HG02970 (cell line): ENCODE data around the gene PRKD1.

Source experiments
- ATAC-seq: cut with Tn5 transposase; IDR thresholded peaks from one replicate; pipeline ENCODE4 v1.9.1; 2021; ENCODE audit warnings: mild to moderate bottlenecking, moderate library complexity, moderate number of reproducible peaks; ENCODE audit not compliant: unreplicated experiment, low FRiP score

Gene PRKD1

DNA sequence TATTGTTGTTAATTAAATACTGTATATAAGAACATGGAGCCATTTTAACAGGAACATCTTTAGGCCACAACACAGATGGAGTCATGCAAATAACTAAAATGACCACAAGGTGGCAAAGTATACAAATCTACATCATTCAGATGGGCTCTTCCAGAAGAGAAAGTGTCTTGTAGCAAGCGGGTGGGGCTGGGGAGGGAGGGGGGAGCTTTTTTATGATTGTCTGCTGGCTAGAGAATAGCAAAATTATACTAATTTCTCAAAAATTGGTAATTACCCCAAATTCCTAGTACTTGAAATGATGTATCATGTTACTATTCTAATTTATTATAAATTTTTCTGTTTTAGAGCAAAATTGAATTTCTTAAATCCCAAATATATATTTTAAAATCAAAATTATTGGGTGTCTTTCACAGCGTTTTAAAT, 378.7 kb downstream of the PRKD1 start:
- no peak for ATAC-seq

- ATAC-seq: no peak
These were observed 381.9 kb downstream of the PRKD1 start for GRCh38 chr14:29545714-29546113.

DNA sequence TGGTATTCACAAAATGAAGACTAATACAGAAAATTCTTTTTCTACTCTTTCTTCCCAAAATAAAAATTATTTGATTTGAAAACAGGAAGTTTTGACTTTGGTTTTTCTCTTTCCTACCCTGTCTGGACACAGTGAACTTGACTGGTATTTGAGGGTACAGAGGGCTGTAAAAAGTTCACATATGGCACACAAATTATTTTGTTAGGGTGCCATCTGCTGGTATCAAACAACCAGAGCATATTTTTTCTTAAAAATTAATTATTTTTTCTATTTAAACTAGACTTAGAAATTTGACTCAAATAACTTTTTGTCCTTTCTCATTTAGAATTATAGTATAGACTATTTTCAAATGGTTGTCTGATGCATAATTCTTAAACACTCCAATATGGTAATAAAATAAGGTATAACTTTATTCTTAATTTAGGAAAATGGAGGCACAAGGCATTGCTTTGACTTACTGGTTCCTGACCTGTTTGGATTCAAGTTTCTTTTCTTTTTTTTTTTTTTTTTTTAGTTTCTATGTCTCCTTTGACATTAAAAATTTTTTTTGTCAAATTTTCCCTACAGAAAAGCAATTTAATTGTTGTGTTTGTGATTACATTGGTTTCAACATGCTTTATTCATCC, 390.6 kb downstream of the PRKD1 start:
- no peak for ATAC-seq

- no peak for ATAC-seq
These were observed 398.2 kb downstream of the PRKD1 start for GRCh38 chr14:29529418-29529817.

- no peak for ATAC-seq
These were observed 398.8 kb downstream of the PRKD1 start for GRCh38 chr14:29528889-29529288.

DNA sequence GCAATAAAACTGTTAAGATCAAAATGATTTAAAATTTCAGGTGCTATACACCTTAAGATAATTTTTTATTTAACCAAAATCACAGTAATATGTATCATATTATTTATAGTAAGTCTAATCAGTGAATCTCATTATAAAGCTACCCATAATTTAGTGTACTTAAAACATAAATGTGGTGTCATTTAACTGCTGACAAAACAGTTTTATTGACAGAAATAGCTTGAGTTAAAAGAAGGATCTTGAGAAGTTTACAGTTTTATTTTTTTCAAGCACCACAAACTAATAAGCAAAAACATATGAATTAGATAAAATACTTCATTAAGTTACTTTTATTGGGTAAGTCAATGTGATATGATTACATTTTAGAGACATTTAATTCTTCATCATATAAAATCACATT, 400.4 kb downstream of the PRKD1 start:
- ATAC-seq: no peak
